H1 (cell line): ENCODE measurements around the gene GALE. TPM values are rescaled to one million over a fixed set of nuclear protein-coding genes. Genes with fewer than 3 reads are reported as not detected.
"Not testable (repeated sequence)": the region's sequence is repeated elsewhere in the genome, so short reads cannot be mapped to it uniquely, and the experiment has no call there.

ENCODE experiments used
- CTCF ChIA-PET: fragments of 300-600 bp; sonication (Branson Sonifier 250); formaldehyde crosslinking; loops from one replicate; lab custom pipeline; 2021; ENCODE audit not compliant: partially characterized antibody; lab: Charles Lee
- POLR2A ChIA-PET: fragments of 300-600 bp; sonication (Branson Sonifier 250); formaldehyde crosslinking; loops from one replicate; lab custom pipeline; 2021; ENCODE audit warnings: inconsistent platforms; ENCODE audit not compliant: partially characterized antibody; lab: Charles Lee
- DNase-seq, 2 experiments: peaks; one replicate each; pipeline versions ENCODE4 v3.0.0 to v3.0.0-alpha.2; 2010 to 2022; ENCODE audit warnings: low spot score in 2 of 2, low read depth in 1 of 2, mixed read lengths in 1 of 2
- FAIRE-seq: peaks from 2 replicates; lab custom pipeline; 2011; peaks lifted over from hg19 to GRCh38; lab: Jason Lieb, UNC
- H2AFZ ChIP-seq: 2 replicates; pipeline ENCODE4 v1.8.1; 2012; ENCODE audit warnings: low read length, inconsistent platforms
- H2AK5ac ChIP-seq: 2 replicates; pipeline ENCODE4 v1.6.1; 2013; ENCODE audit warnings: low read depth, low read length
- H2BK120ac ChIP-seq: replicated peaks from 2 replicates; pipeline ENCODE3; 2013; ENCODE audit warnings: low read depth, low read length, inconsistent platforms
- H2BK12ac ChIP-seq: 2 replicates; pipeline ENCODE4 v1.6.1; 2013; ENCODE audit warnings: low read depth, low read length
- H2BK15ac ChIP-seq: 2 replicates; pipeline ENCODE4 v1.6.1; 2013; ENCODE audit warnings: low read length
- H2BK20ac ChIP-seq: 2 replicates; pipeline ENCODE4 v1.6.1; 2013; ENCODE audit warnings: low read length
- H2BK5ac ChIP-seq: 2 replicates; pipeline ENCODE4 v1.6.1; 2013; ENCODE audit warnings: low read depth, low read length
- H3K14ac ChIP-seq: 2 replicates; pipeline ENCODE4 v1.6.1; 2013; ENCODE audit warnings: inconsistent platforms; ENCODE audit not compliant: insufficient read length
- H3K18ac ChIP-seq: 2 replicates; pipeline ENCODE4 v1.6.1; 2013; ENCODE audit warnings: low read length; ENCODE audit errors: extremely low read depth
- H3K23ac ChIP-seq: 2 replicates; pipeline ENCODE4 v1.6.1; 2013; ENCODE audit warnings: inconsistent platforms; ENCODE audit not compliant: insufficient read length
- H3K23me2 ChIP-seq: 2 replicates; pipeline ENCODE4 v1.6.1; 2013; ENCODE audit warnings: low read depth, low read length
- H3K27ac ChIP-seq: 2 replicates; pipeline ENCODE4 v1.6.1; 2011; ENCODE audit warnings: low read depth, low read length, inconsistent platforms
- H3K27me3 ChIP-seq, 4 experiments: replicated peaks in 1 of 4; 1 replicate in 1 of 4; 2 replicates in 3 of 4; pipeline versions ENCODE4 v1.6.1 to v1.8.1; 2011 to 2013; ENCODE audit warnings: low read length in 3 of 4, mild to moderate bottlenecking in 3 of 4, inconsistent platforms in 2 of 4, mixed read lengths in 2 of 4, moderate library complexity in 1 of 4; ENCODE audit not compliant: control insufficient read depth in 3 of 4, insufficient read depth in 3 of 4; ENCODE audit errors: extremely low read depth in 1 of 4
- H3K36me3 ChIP-seq, 4 experiments: 2 replicates each; pipeline versions ENCODE4 v1.6.1 to v1.8.1; 2011 to 2013; ENCODE audit warnings: mild to moderate bottlenecking in 4 of 4, low read length in 3 of 4, moderate library complexity in 2 of 4, control low read depth in 1 of 4, inconsistent platforms in 1 of 4; ENCODE audit not compliant: insufficient read depth in 4 of 4, control insufficient read depth in 2 of 4
- H3K4ac ChIP-seq: replicated peaks from 2 replicates; pipeline ENCODE3; 2013; ENCODE audit warnings: low read length, low read depth, mixed read lengths, inconsistent platforms; ENCODE audit not compliant: insufficient read length
- H3K4me1 ChIP-seq, 4 experiments: replicated peaks in 1 of 4; 1 replicate in 1 of 4; 2 replicates in 3 of 4; pipeline versions ENCODE4 v1.6.1 to v1.8.1; 2011 to 2013; ENCODE audit warnings: low read length in 3 of 4, inconsistent platforms in 2 of 4, mixed read lengths in 1 of 4; ENCODE audit not compliant: insufficient read depth in 4 of 4, control insufficient read depth in 3 of 4
- H3K4me2 ChIP-seq, 2 experiments: 2 replicates each; pipeline versions ENCODE4 v1.6.1 to v1.8.1; 2011 to 2013; ENCODE audit warnings: low read depth in 2 of 2, low read length in 2 of 2, control low read depth in 1 of 2, inconsistent platforms in 1 of 2, mild to moderate bottlenecking in 1 of 2; ENCODE audit not compliant: insufficient read depth in 1 of 2
- H3K4me3 ChIP-seq, 4 experiments: fragments of 200-600, 300-600 bp in 1 of 4; sonication (generic), shearing (Covaris generic), sonication (Bioruptor Twin) in 1 of 4; 2 replicates each; pipeline versions ENCODE4 v1.5.1 to v1.8.1; 2011 to 2016; ENCODE audit warnings: low read length in 4 of 4, low read depth in 3 of 4, control low read depth in 2 of 4, inconsistent platforms in 2 of 4, mild to moderate bottlenecking in 2 of 4, mixed read lengths in 1 of 4, moderate library complexity in 1 of 4; ENCODE audit not compliant: insufficient read depth in 2 of 4; ENCODE audit errors: extremely low read depth in 1 of 4
- H3K56ac ChIP-seq: replicated peaks from 2 replicates; pipeline ENCODE3; 2013; ENCODE audit warnings: low read depth, mild to moderate bottlenecking, mixed read lengths, low read length, inconsistent platforms; ENCODE audit not compliant: insufficient read length
- H3K79me1 ChIP-seq: 2 replicates; pipeline ENCODE4 v1.6.1; 2013; ENCODE audit warnings: low read depth, low read length, control low read depth
- H3K79me2 ChIP-seq, 2 experiments: 2 replicates each; pipeline versions ENCODE4 v1.6.1 to v1.8.1; 2012 to 2013; ENCODE audit warnings: low read length in 2 of 2, mild to moderate bottlenecking in 2 of 2, inconsistent platforms in 1 of 2; ENCODE audit not compliant: insufficient read depth in 2 of 2, control insufficient read depth in 1 of 2
- H3K9ac ChIP-seq, 4 experiments: replicated peaks in 1 of 4; 1 replicate in 1 of 4; 2 replicates in 3 of 4; pipeline versions ENCODE4 v1.6.1 to v1.8.1; 2011 to 2013; ENCODE audit warnings: low read depth in 3 of 4, low read length in 3 of 4, control low read depth in 2 of 4, mild to moderate bottlenecking in 2 of 4, moderate library complexity in 2 of 4, inconsistent platforms in 1 of 4; ENCODE audit errors: extremely low read depth in 1 of 4
- H3K9me3 ChIP-seq, 2 experiments: 2 replicates each; pipeline versions ENCODE4 v1.6.1 to v1.8.1; 2012 to 2013; ENCODE audit warnings: mild to moderate bottlenecking in 2 of 2, moderate library complexity in 2 of 2, control low read depth in 1 of 2, inconsistent platforms in 1 of 2, low read depth in 1 of 2, low read length in 1 of 2, mixed read lengths in 1 of 2; ENCODE audit not compliant: insufficient read depth in 2 of 2
- H4K20me1 ChIP-seq, 2 experiments: replicated peaks in 1 of 2; 2 replicates each; pipeline versions ENCODE3 to v1.8.1; 2011 to 2013; ENCODE audit warnings: inconsistent platforms in 2 of 2, low read length in 2 of 2, mild to moderate bottlenecking in 1 of 2; ENCODE audit not compliant: insufficient read depth in 2 of 2, control insufficient read depth in 1 of 2
- H4K5ac ChIP-seq: 2 replicates; pipeline ENCODE4 v1.6.1; 2013; ENCODE audit warnings: low read length, low read depth, mixed read lengths, inconsistent platforms; ENCODE audit not compliant: insufficient read length
- H4K8ac ChIP-seq: 2 replicates; pipeline ENCODE4 v1.8.0; 2013; ENCODE audit warnings: mild to moderate bottlenecking, moderate library complexity, low read length, inconsistent platforms; ENCODE audit not compliant: insufficient read depth; ENCODE audit errors: extremely low read depth
- H4K91ac ChIP-seq: replicated peaks from 2 replicates; pipeline ENCODE3; 2013; ENCODE audit warnings: low read length, mixed read lengths, inconsistent platforms; ENCODE audit not compliant: insufficient read length
- WGBS, 2 experiments: shearing (Covaris generic) in 1 of 2; methylation state at CpG; one replicate each; pipeline versions ENCODE4 v1.1.6 to v1.1.7; 2013 to 2015; ENCODE audit warnings: low lambda C conversion rate in 2 of 2, mixed read lengths in 2 of 2, inconsistent platforms in 1 of 2, low coverage in 1 of 2, missing lambda C conversion rate in 1 of 2; ENCODE audit not compliant: insufficient replicate concordance in 2 of 2, insufficient coverage in 1 of 2, insufficient read length in 1 of 2; ENCODE audit errors: extremely low coverage in 1 of 2, missing lambda C conversion rate in 1 of 2; 5-methylcytosine and 5-hydroxymethylcytosine counted together
- polyA plus RNA-seq, 7 experiments: library from polyadenylated mRNA; depleted of rRNA in 3 of 7; stranded (reverse) in 5 of 7; unstranded in 2 of 7; fragments of >200 nt in 5 of 7; fragments of 200-250 nt in 2 of 7; gene quantifications; 1 replicate in 5 of 7; 2 replicates in 1 of 7; 4 replicates in 1 of 7; pipeline versions ENCODE4 v1.2.1 to v1.2.3, GENCODE V29; 2011 to 2013; ENCODE audit warnings: missing spikeins in 2 of 7, mixed read lengths in 2 of 7
- total RNA-seq: library from RNA; stranded (reverse); fragmentation: NEBNext Ultra II Directional; extraction: Animal tissue kit (Norgen Biotek cat#: 25700); gene quantifications from 2 replicates; pipeline ENCODE4 v1.2.1, GENCODE V29; 2021

The GALE gene
- total and polyA plus RNA-seq, 2 of the 8 experiments (the other 6 are each of a cell fraction or from before 2014, with no cell fraction given) = 26.0 to 33.9 TPM

DNA sequence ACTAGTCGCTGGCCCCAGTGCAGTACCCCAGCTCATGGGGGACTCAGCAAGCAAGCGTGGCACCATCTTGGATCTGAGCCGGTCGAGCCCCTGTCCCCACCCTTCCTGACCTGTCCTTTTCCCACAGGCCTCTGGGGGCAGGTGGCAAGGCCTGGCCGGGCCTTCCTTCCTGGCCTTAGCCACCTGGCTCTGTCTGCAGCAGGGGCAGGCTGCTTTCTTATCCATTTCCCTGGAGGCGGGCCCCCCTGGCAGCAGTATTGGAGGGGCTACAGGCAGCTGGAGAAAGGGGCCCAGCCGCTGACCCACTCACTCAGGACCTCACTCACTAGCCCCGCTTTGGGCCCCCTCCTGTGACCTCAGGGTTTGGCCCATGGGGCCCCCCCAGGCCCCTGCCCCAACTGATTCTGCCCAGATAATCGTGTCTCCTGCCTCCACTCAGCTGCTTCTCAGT, 5.8 kb downstream of the GALE start:
- H4K91ac ChIP-seq, H2BK12ac ChIP-seq, H4K8ac ChIP-seq, H3K9ac ChIP-seq, H3K9me3 ChIP-seq, H2BK5ac ChIP-seq, H3K56ac ChIP-seq, H3K14ac ChIP-seq, H3K4me2 ChIP-seq, H2AK5ac ChIP-seq, H2BK20ac ChIP-seq, H3K79me1 ChIP-seq, FAIRE-seq, H3K23ac ChIP-seq, H3K27me3 ChIP-seq, H3K4me3 ChIP-seq, DNase-seq, H2BK15ac ChIP-seq, H3K18ac ChIP-seq, H3K4ac ChIP-seq, H4K5ac ChIP-seq, H2BK120ac ChIP-seq, H2AFZ ChIP-seq, H3K27ac ChIP-seq: not testable (repeated sequence)
- ChIA-PET POLR2A (interaction anchor here (0.6 to 16.2 kb wide), 5 partner anchors 8 to 236 kb away, joined by 3 to 192 read pairs (median 3); partner anchors contain the start of genes ID3 and PITHD1), CTCF (interaction anchor here (0.6 to 4.6 kb wide), 6 partner anchors 11 to 122 kb away, joined by 3 to 26 read pairs (median 4); no protein-coding TSS in a partner anchor)
- Histone ChIP-seq H3K79me2 (peaks cover 4 to 21% of the 10 kb centered on the region in 2 experiments; a peak in 3 of 4 replicates), H3K36me3 (peaks cover 6 to 31% (median 22%) of the 10 kb centered on the region in 4 experiments; a peak in 6 of 8 replicates), H4K20me1 (peaks cover 7 to 12% of the 10 kb centered on the region in 2 experiments), H3K4me1 (peaks cover 0 to 21% (median 16%) of the 10 kb centered on the region in 4 experiments; a peak in 6 of 7 replicates), H3K23me2 (peaks cover 16% of the 10 kb centered on the region)
- 94% methylated on average over 5 of the region's 9 CpGs; no CpG with 5 or more reads in 1 of the 2 experiments for WGBS, 2 experiments
